Sigmoid colon (tissue), 4 donors: Measurements from ENCODE around the gene ADAMTS2.

ENCODE experiments used
- CTCF ChIP-seq, 4 experiments: fragments of 450-650 bp in 3 of 4; fragments of 200-600 bp in 1 of 4; IDR thresholded peaks; one replicate each; pipeline ENCODE4 v1.5.1; 2016 to 2019; ENCODE audit warnings: antibody characterized with exemption in 4 of 4, mild to moderate bottlenecking in 3 of 4, moderate library complexity in 2 of 4
- EP300 ChIP-seq, 4 donors: sonication (generic); formaldehyde crosslinking; IDR thresholded peaks; one replicate each; pipeline ENCODE4 v1.6.1; 2017; ENCODE audit warnings: antibody characterized with exemption in 4 of 4
- POLR2AphosphoS5 ChIP-seq, 4 donors: sonication (generic); formaldehyde crosslinking; IDR thresholded peaks; one replicate each; pipeline ENCODE4 v1.6.1; 2017; ENCODE audit warnings: antibody characterized with exemption in 4 of 4

GRCh38 chr5:179180921-179181645 is 164.2 kb downstream of the ADAMTS2 start:
- no peak for TF ChIP-seq CTCF (IDR thresholded peaks at IDR 0.05)
- TF ChIP-seq EP300 (IDR thresholded peaks at IDR 0.05): no peak
- no peak for TF ChIP-seq POLR2AphosphoS5 (IDR thresholded peaks at IDR 0.05)
